Astrocyte (in vitro differentiated cells and primary cell): ENCODE data around the gene DNAJC22. TPM values are rescaled to one million over a fixed set of nuclear protein-coding genes. Genes with fewer than 3 reads are reported as not detected.

Experiments
- DNase-seq: peaks from one replicate; pipeline ENCODE4 v3.0.0-alpha.2; 2010; ENCODE audit warnings: low read depth
- FAIRE-seq: peaks from 2 replicates; lab custom pipeline; 2011; peaks lifted over from hg19 to GRCh38; lab: Jason Lieb, UNC
- H2AFZ ChIP-seq: 2 replicates; pipeline ENCODE4 v1.6.0; 2012; ENCODE audit warnings: low read depth, low read length, inconsistent platforms
- H3K27ac ChIP-seq: 2 replicates; pipeline ENCODE4 v1.5.1; 2011; ENCODE audit warnings: low read depth, low read length, inconsistent platforms
- H3K27me3 ChIP-seq: 2 replicates; pipeline ENCODE4 v1.6.0; 2011; ENCODE audit warnings: low read length, inconsistent platforms; ENCODE audit not compliant: insufficient read depth
- H3K36me3 ChIP-seq: 2 replicates; pipeline ENCODE4 v1.5.1; 2011; ENCODE audit warnings: low read length, inconsistent platforms; ENCODE audit not compliant: insufficient read depth
- H3K4me1 ChIP-seq: 2 replicates; pipeline ENCODE4 v1.5.1; 2011; ENCODE audit warnings: low read length, inconsistent platforms; ENCODE audit not compliant: insufficient read depth
- H3K4me2 ChIP-seq: 2 replicates; pipeline ENCODE4 v1.6.0; 2012; ENCODE audit warnings: low read length, inconsistent platforms
- H3K4me3 ChIP-seq: 2 replicates; pipeline ENCODE4 v1.5.1; 2011; ENCODE audit warnings: low read depth, mild to moderate bottlenecking, low read length, inconsistent platforms; ENCODE audit not compliant: insufficient read depth
- H3K79me2 ChIP-seq: 2 replicates; pipeline ENCODE4 v1.6.0; 2012; ENCODE audit warnings: mild to moderate bottlenecking, low read length, inconsistent platforms; ENCODE audit not compliant: insufficient read depth
- H3K9ac ChIP-seq: 2 replicates; pipeline ENCODE4 v1.6.0; 2012; ENCODE audit warnings: mild to moderate bottlenecking, low read length, inconsistent platforms
- H3K9me3 ChIP-seq: 2 replicates; pipeline ENCODE4 v1.5.1; 2012; ENCODE audit warnings: low read depth, mild to moderate bottlenecking, low read length, inconsistent platforms; ENCODE audit not compliant: insufficient read depth
- H4K20me1 ChIP-seq: 2 replicates; pipeline ENCODE4 v1.6.0; 2012; ENCODE audit warnings: low read length, inconsistent platforms; ENCODE audit not compliant: insufficient read depth
- H3K27ac Mint-ChIP-seq: one replicate; pipeline ENCODE4 v1.8.0; 2021; ENCODE audit warnings: mild to moderate bottlenecking, mixed read lengths; ENCODE audit not compliant: unreplicated experiment
- H3K27me3 Mint-ChIP-seq: one replicate; pipeline ENCODE4 v1.8.0; 2021; ENCODE audit warnings: low read depth, mixed read lengths; ENCODE audit not compliant: unreplicated experiment
- H3K36me3 Mint-ChIP-seq: one replicate; pipeline ENCODE4 v1.8.0; 2021; ENCODE audit warnings: low read depth, mixed read lengths; ENCODE audit not compliant: unreplicated experiment
- H3K4me1 Mint-ChIP-seq: one replicate; pipeline ENCODE4 v1.8.0; 2021; ENCODE audit warnings: low read depth, mixed read lengths; ENCODE audit not compliant: unreplicated experiment
- H3K4me3 Mint-ChIP-seq: one replicate; pipeline ENCODE4 v1.8.0; 2021; ENCODE audit warnings: mild to moderate bottlenecking, moderate library complexity, mixed read lengths; ENCODE audit not compliant: unreplicated experiment
- H3K9me3 Mint-ChIP-seq: one replicate; pipeline ENCODE4 v1.8.0; 2021; ENCODE audit warnings: mild to moderate bottlenecking, mixed read lengths; ENCODE audit not compliant: unreplicated experiment
- EZH2 ChIP-seq: IDR thresholded peaks from 2 replicates; pipeline ENCODE4 v1.6.1; 2012; ENCODE audit warnings: mild to moderate bottlenecking, low read length, inconsistent platforms; ENCODE audit not compliant: insufficient read depth
- total RNA-seq: library from RNA; stranded (reverse); gene quantifications from 2 replicates; pipeline ENCODE4 v1.2.1, GENCODE V29; 2021
- TF ChIP-seq, protein P1 (sequence below): IDR thresholded peaks from 2 replicates; pipeline ENCODE4 v1.5.1; 2011; ENCODE audit warnings: low read depth, mild to moderate bottlenecking, inconsistent platforms, low read length, moderate library complexity; ENCODE audit not compliant: insufficient read depth

The DNAJC22 gene
- total RNA-seq, 1 donor from 2014 or later = 0.52 TPM

DNA sequence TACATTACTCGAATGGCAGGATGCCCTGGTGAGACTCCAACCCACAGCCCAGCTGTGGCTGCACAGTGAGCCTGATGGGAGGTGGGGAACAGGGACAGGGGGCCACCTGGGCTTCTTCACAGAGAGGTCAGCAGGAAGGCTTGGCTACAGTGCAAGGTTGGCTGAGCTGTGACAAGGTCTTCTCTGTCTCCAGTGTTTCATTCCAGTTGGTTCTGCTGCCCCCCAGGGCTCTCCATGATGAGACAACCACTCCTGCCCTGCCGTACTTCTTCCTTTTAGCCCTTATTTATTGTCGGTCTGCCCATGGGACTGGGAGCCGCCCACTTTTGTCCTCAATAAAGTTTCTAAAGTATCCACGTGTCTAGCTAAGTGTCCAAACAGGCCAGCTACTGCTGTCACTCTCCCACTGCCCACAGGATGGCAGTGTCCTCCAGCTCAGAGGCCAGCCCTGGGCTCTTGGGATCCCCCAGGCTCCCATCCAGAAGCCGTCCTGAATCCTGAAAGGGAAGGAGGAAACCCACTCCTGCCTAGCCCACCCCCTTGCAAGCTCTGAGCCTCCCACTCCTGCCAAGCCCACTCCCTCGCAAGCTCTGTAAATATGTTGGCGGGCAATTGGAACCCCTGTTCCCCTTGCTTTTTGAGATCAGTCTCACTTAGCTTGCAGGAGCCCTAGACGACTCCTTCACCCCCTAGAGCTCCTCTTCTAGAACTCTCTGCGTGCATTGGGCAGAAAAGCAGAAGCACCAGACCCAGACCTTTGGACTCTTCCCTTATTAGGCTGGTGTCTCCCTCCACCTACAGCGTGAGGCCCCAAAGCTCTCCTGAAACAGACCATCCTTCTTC lies 15.1 kb upstream of the DNAJC22 start:
- no peak overlapping the region for H3K27ac ChIP-seq
- Mint-ChIP-seq H3K4me1 (no peaks in the 10 kb centered on the region), H3K27ac (no peak overlapping the region), H3K36me3 (peaks cover 5% of the 10 kb centered on the region), H3K9me3 (peaks cover 8% of the 10 kb centered on the region), H3K27me3 (peaks cover 54% of the 10 kb centered on the region), H3K4me3 (no peak overlapping the region)
- no peak overlapping the region for H3K4me3 ChIP-seq
- peaks cover 8% of the 10 kb centered on the region for H4K20me1 ChIP-seq
- no peak overlapping the region for H2AFZ ChIP-seq
- DNase-seq = peak; percentile 44
- H3K4me1 ChIP-seq = peaks cover 3% of the 10 kb centered on the region
- no peaks in the 10 kb centered on the region for H3K79me2 ChIP-seq
- no peak for FAIRE-seq
- no peak overlapping the region for H3K9ac ChIP-seq
- TF ChIP-seq, protein P1, sequence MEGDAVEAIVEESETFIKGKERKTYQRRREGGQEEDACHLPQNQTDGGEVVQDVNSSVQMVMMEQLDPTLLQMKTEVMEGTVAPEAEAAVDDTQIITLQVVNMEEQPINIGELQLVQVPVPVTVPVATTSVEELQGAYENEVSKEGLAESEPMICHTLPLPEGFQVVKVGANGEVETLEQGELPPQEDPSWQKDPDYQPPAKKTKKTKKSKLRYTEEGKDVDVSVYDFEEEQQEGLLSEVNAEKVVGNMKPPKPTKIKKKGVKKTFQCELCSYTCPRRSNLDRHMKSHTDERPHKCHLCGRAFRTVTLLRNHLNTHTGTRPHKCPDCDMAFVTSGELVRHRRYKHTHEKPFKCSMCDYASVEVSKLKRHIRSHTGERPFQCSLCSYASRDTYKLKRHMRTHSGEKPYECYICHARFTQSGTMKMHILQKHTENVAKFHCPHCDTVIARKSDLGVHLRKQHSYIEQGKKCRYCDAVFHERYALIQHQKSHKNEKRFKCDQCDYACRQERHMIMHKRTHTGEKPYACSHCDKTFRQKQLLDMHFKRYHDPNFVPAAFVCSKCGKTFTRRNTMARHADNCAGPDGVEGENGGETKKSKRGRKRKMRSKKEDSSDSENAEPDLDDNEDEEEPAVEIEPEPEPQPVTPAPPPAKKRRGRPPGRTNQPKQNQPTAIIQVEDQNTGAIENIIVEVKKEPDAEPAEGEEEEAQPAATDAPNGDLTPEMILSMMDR = peak; percentile 87
- no peak for TF ChIP-seq EZH2
- peaks cover 37% of the 10 kb centered on the region for H3K27me3 ChIP-seq
- H3K36me3 ChIP-seq = no peaks in the 10 kb centered on the region
- no peak overlapping the region for H3K4me2 ChIP-seq
- H3K9me3 ChIP-seq = peaks cover 3% of the 10 kb centered on the region

DNA sequence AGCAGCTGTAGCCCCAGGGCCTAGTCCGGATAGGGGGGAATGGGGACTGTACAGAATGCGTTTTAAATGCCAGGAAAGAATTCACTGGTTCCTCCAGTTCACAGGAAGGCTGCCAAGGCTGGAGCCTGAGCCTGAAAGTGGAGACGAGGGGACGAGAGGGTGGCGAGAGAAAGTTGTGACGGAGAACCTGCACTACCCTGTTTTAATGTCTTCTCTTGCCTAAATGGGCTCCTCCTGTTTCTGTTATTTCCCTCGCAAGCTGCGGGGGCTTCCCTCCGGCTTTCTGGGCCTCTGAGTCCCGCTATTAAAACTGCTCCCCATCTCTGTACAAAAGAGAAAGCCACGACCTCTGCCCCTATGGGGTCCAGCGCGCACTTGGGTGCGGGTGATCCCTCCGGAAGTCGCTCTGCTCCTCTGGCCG lies 14.2 kb upstream of the DNAJC22 start:
- Mint-ChIP-seq H3K4me3 (no peak overlapping the region), H3K27me3 (peaks cover 60% of the 10 kb centered on the region)
- peak overlapping the region; percentile 73 for H3K4me2 ChIP-seq

More for the DNA sequence above, 14.2 kb upstream of the DNAJC22 start:
- Histone ChIP-seq H3K9ac (no peak overlapping the region), H2AFZ (no peak overlapping the region), H3K4me1 (peaks cover 3% of the 10 kb centered on the region), H3K4me3 (no peak overlapping the region), H3K36me3 (no peaks in the 10 kb centered on the region), H3K27me3 (peaks cover 43% of the 10 kb centered on the region), H4K20me1 (peaks cover 8% of the 10 kb centered on the region), H3K79me2 (no peaks in the 10 kb centered on the region), H3K9me3 (peaks cover 3% of the 10 kb centered on the region), H3K27ac (no peak overlapping the region)
- Mint-ChIP-seq H3K4me1 (no peaks in the 10 kb centered on the region), H3K36me3 (peaks cover 5% of the 10 kb centered on the region), H3K27ac (no peak overlapping the region), H3K9me3 (peaks cover 10% of the 10 kb centered on the region)
- TF ChIP-seq, protein P1 = no peak
- no peak for TF ChIP-seq EZH2
- no peak for FAIRE-seq
- DNase-seq = no peak
